NCI-H187 (cell line): ENCODE results near the gene KANK2.
A peak's percentile ranks its signal among the peaks of the same experiment; 100 is the strongest.

ENCODE experiments used
- DNase-seq, 2 experiments: peaks; one replicate each; lab custom pipeline; 2025; lab: John Stamatoyannopoulos, UW

KANK2 gene

GRCh38 chr19:11197291-11198174, at the start of gene KANK2:
Gene KANK2, minus strand, starts transcription at chr19:11197545. Its CDS starts 3,034 bp downstream, at chr19:11194511.
- DNase-seq, result peak; percentile 61 to 66

DNA sequence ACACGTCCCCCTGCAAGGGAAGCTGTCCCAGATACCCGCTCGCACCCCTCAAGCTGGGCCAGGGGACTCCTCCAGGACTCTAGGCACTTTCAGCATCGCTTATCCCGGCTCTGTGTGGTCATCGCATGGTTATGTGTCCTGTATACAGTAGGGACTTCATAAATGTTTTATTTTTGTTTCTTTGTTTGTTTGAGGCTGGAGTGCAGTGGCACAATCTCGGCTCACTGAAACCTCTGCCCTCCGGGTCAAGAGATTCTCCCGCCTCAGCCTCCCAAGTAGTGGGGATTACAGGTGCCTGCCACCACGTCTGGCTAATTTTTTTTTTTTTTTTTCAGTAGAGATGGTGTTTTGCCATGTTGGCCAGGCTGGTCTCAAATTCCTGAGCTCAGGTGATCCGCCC, 49.6 kb upstream of the KANK2 start:
- DNase-seq, result no peak

GRCh38 chr19:11244846-11245589, 47.7 kb upstream of the KANK2 start:
- DNase-seq, result no peak

GRCh38 chr19:11243798-11244169, 46.4 kb upstream of the KANK2 start:
- DNase-seq, result no peak

- DNase-seq, result peak; percentile 59 to 69
Observed at GRCh38 chr19:11242864-11243797, 45.8 kb upstream of the KANK2 start.

DNA sequence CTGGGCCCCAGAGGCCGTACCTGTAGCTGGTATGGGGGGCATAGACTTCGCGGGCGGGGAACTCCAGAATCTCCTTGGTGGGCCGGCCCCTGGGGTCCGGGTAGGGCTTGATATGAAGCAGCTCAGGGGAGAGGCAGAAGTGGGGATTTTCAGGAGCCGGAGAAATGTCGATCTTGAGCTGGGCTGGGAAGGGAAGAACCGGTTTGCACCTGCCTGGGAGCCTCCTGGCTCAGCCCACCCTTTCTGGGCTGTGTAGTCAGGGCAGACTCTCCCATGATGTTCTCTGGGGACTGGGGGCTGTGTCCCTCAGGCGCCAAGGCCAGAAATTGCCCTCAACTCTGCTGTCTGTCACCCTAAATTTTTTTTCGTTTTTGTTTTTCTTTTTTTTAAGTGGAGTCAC, 44.7 kb upstream of the KANK2 start:
- no peak for DNase-seq

DNA sequence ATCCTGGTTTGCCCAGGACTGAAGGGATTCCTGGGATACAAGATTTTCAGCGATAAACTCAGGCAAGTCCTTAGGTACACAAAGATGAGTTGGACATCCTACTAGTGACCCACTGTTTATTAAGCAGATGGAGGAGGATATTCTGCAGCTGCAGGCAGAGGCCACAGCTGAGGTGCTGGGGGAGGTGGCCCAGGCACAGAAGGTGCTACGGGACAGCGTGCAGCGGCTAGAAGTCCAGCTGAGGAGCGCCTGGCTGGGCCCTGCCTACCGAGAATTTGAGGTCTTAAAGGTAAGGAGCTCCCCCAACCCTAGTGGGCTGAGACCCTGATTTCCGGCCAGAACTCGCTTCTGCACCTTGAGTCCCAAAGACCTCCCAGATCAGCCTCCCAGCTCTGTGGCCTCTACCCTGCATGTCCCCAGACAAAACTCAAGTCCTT, 42.7 kb upstream of the KANK2 start:
- no peak for DNase-seq

DNA sequence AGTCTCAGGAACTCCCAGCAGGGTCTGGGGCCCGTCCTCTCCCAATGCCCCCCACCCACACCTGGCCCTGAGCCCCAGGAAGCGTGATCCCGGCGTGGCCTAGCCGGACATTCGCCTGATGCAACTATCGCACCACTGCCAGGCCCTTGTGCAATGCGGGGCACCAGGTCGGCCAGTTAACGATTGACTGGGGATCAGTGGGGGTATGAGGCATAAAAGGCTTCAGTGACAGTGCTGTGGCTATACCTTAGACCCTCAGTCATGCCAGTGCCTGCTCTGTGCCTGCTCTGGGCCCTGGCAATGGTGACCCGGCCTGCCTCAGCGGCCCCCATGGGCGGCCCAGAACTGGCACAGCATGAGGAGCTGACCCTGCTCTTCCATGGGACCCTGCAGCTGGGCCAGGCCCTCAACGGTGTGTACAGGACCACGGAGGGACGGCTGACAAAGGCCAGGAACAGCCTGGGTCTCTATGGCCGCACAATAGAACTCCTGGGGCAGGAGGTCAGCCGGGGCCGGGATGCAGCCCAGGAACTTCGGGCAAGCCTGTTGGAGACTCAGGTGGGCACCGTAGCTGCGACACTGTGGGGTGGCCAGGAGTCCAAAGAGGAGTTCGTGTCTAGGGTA, 42.1 kb upstream of the KANK2 start, which contains the start of gene ANGPTL8:
TSS of gene ANGPTL8 (plus strand) at position 243 of the 624 bp plus-strand sequence. CDS start at position 262, 19 bp downstream.
- no peak for DNase-seq

GRCh38 chr19:11238781-11239376, 41.5 kb upstream of the KANK2 start:
- DNase-seq, result no peak

DNA sequence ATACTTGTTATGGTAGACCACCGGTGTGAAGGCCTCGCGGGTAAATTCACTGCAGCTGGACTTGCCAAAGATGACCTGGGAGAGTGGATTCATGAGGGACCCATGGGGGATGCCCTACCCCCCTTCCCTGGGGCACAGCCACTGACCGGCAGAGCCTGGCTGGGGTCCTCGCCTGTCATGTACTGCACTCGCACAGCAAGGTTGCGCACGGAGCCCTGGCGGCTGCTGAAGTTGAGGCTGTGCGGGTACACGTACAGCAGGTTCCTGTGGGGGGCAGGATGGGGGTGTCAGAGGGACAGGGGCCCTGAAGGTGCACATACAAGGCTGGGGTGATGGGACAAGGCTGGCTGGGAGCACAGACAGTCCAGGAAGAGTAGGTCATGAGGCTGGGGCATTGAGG, 40.7 kb upstream of the KANK2 start:
- no peak for DNase-seq

DNA sequence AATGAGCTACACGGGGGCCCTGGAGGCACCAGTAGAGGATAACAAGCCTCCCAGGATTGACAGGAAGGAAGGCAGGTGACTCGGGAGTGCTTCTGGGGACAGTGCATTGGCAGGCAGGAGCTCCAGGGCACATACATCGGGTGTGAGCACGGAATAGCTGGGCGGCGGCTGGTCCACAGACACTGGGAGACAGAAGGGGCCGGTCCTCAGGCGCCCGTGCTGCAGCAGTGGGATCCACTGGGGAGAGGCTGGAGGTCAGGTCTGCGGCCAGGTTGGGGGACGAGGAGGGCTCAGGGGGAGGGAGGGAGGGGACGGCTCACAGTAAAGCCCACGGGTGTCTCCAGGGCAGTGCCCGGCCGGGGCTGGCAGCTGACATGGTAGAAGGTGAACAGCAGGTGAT, 40.0 kb upstream of the KANK2 start:
- DNase-seq, result no peak

DNA sequence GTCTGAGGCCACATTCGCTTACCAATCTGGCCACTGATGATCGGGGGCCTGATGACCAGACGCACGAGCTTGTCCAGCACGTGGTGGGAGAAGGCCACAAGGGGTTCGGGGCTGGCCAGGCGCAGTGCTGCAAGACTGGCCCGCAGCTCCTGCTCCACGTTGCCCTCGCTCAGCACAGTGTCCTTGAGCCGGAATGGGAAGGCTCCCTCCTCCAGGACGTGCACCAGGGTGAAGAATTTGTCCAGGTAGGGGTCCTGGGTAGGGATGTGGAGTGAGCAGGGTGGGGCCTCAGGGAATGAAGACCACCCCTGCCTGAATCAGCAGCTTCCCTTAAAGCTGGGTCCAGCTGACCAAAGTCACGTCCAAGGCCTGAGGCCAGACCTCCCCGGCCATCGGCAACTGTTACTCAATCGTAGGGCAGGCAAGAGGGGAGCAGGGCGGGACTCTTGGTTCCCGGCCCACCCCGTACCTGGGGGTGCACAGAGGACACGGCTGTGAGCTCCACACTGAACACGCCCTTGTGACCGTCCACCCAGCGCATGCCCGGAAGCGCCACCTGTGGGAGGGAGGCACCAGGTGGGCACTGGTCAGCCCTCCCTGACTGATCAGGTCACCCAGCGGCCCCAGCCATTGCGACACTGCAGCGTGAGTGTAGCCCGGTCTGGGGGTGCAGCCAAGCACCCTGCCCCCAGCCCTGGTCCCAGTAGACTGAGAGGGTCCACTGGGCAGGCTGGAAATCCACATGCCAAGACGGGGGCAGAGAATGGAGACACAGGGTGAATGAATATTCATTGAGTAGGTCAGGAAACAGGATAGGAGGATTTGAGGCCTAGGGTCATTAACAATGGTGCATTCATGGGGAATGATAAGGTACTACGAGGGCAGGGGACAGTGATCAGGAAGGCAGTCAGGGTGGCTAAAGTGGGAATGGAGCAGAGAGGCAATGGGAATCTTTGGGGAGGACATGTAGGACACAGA, 39.3 kb upstream of the KANK2 start:
- DNase-seq, result no peak

GRCh38 chr19:11234486-11235075, 37.2 kb upstream of the KANK2 start:
- no peak for DNase-seq

DNA sequence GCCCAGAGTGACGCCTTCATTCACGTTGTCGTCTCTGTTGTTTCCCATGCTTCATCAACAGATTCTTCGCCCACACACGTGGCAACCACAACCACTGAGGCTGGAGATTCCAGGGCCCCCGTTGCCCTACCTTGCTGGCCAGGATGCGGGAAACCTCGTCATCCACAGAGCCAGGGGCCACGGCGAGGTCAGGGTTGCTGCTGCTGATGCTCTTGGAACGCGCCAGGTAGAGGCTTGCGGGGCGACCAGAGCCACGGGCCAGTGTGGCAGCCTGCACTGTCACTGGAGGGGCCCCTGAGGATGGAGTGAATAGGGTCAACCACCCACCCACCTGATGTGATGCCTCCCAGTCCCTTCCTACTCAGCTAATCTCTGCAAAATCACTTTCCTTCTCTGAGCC, 35.7 kb upstream of the KANK2 start:
- DNase-seq, result no peak

DNA sequence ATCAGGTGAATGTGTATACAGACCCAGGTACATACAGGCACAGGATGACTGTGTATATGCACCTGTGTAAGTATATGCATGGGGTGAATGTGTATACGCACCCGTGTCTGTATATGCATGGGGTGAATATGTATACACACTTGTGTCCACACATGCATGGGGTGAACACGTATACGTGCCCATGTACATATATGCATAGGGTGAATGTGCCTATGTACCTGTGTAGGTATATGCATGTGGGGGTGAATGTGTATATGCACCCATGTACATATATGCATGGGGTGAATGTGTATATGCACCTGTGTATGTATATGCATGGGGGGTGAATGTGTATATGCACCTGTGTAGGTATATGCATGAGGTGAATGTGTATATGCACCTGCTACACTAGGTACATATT, 35.2 kb upstream of the KANK2 start:
- no peak for DNase-seq

DNA sequence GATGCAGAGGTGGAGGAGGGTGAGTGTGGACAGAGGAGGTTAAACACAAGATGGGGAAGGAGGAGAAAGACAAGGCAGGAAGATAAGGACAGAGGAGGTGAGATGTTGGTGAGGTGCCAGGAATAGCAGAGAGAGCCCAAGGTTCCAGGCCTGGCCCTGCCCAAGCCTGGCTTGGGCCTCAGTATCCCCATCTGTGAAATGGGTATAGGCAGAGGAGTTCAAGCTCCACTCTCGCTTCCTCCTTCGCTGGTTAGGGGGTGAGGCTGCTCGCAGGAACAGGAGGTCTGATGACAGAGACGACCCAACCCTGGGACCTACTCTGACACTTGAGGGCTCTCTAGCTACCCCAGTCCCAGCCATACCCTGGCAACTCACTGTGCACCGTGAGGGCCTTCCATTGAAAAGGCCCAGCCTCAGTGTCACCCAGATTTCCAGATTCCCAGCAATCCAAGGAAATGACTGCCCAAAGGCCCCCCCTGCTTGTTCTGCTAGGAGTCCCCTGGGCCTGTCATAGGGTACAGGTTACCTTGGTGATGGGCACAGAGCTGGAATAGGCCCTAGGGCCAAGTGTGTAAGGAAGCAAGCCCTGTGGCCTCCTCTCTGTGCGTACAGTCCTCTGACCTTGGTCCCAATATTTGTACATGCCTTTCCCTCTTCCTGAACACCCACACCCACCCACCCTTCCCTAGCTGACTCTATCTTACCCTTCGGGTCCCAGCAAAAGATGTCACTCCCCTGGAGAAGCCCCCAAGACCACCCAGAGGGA, 33.5 kb upstream of the KANK2 start:
- DNase-seq, result no peak

DNA sequence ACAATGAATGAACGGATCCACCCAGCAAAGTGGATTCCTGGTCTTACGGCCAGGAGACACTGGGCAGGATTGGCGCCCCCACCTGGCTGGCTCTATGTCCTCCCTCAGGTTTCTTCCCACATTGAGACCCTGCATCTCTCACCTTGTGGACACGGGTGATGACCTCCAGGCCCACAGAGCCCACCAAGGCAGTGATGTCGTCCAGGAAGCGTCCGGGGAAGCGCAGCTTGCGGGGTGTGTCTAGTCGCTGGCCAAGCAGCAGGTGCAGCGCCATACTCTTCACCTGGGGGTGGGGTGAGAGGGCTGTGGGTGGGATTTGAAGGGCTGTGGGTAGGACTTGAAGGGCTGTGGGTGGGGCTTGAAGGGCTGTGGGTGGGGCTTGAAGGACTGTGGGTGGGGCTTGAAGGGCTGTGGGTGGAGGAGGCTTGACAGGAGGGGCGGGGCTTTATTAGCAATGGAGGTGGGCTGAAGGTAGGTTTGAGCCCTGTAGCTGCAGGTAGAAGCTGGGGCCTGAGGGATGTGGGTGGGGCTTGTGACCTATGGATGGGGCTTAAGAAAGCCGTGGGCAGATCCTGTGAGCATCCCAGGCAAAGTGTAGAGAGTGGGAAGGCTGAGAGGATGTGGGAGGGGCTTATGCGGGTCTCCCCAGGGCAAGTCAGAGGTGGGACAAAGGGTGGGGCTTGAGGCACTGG, 30.0 kb upstream of the KANK2 start:
- DNase-seq, result no peak

DNA sequence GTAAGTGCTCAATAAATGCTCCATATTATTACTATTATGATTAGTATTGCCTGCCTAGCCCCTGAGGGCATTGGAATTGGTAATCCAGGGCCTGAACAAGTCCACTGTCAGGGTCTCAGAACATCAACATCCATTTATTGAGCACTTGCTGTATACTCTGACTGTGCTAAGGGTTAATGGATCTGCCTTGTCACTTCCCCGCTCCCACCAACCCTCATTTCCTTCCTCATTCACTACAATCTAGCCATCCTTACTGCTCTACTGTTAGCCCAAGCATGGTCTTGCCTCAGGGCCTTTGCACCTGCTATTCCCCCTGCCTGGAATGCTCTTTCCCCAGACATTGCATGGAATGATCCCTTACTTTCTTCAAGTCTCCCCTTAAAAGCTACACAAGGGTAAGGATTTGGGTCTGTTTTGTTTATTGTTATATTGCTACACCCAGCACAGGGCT, 29.4 kb upstream of the KANK2 start:
- DNase-seq, result no peak
